ENCODE data around the gene AKR1B15.

GRCh38 chr7:134505856-134506255 is 43.1 kb upstream of the AKR1B15 start:
- TF ChIP-seq CTCF (IDR thresholded peaks at IDR 0.05) (no peak), POLR2A (IDR thresholded peaks at IDR 0.05) (no peak)
